Activated CD8-positive, alpha-beta memory T cell treated with anti-CD3 and anti-CD28 coated beads for 1 hour (primary cell): Measurements from ENCODE around the gene PLS1.
"Not testable (repeated sequence)": the region's sequence is repeated elsewhere in the genome, so short reads cannot be mapped to it uniquely, and the experiment has no call there.

Experiments used
- DNase-seq, 2 donors: peaks; one replicate each; pipeline ENCODE4 v3.0.0-alpha.2; 2020; ENCODE audit warnings: low read depth in 1 of 2; ENCODE audit errors: extremely low read depth in 1 of 2

Gene PLS1

GRCh38 chr3:142595581-142595950 lies 627 bp upstream of the PLS1 start:
- no peak for DNase-seq

GRCh38 chr3:142596726-142597088 lies 514 bp downstream of the PLS1 start:
- DNase-seq: no peak

DNA sequence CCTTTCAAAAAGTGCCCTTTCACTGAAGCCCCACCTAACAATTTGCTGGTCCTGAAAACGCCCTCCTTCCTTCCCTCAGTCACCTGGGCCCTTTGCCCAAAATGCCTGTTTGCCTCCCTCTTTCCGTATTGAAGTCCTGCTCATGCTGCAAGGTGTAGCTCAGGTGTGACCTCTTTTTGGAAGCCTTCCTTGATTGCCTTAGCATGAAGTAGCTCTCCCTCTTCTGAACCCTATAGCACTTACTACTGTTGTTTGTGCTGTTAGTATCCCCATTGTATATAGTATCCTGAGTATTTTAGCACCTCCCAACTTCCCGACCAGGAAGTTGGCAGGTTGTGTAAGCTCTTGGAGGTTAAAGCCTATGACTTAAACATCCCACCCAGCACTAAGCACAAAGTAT lies 1.7 kb downstream of the PLS1 start:
- DNase-seq: no peak

DNA sequence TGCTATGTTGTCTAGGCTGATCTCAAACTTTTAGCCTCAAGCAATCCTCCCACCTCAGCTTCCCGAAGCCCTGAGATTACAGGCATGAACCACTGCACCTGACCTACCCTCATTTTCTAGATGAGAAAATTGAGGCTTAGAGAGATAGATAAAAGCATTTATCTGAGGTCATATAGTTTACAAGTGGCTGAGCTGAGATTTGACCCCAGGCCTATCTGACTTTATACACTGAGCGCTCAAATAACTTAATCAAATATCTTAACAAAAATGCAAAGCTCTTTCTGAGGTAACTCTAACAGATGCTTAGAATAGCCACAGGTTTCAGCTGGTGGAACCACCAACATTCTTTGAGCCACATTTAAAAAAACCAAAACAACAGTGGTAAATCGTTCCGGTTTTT lies 5.5 kb downstream of the PLS1 start:
- DNase-seq: no peak

- DNase-seq: no peak
These were observed 6.6 kb downstream of the PLS1 start for GRCh38 chr3:142602619-142603385.

DNA sequence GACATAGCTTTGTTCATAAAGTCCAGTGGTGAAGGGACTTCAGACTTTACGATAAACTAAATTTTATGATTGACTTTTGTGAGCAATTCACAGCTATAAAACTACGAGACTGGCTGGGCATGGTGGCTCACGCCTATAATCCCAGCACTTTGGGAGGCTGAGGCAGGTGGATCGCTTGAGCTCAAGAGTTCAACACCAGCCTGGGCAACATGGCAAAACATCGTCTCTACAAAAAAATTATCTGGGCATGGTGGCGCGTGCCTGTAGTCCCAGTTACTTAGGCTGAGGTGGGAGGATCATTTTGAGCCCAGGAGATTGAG lies 7.2 kb downstream of the PLS1 start:
- not testable (repeated sequence) for DNase-seq

- no peak for DNase-seq
These were observed 8.7 kb downstream of the PLS1 start for GRCh38 chr3:142604940-142605339.

DNA sequence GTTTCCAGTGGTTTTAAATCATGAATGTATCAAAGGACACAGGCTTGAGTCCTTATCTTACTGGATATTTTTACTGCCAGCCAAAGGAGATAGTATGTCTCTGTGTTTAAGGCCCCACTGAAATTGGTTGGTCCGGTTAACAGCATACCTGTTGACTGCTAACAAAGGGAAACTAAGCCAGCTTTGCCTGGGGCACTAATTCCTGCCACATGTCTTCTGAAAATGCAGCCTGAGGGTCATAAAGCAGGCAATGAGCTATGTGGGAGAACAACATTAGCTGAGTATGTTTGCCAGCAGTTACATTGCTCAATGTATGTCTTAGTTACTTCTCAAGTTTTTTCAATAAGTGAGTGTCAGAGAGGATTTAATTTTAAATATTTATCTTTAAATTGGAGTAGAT lies 12.4 kb downstream of the PLS1 start:
- DNase-seq: no peak

DNA sequence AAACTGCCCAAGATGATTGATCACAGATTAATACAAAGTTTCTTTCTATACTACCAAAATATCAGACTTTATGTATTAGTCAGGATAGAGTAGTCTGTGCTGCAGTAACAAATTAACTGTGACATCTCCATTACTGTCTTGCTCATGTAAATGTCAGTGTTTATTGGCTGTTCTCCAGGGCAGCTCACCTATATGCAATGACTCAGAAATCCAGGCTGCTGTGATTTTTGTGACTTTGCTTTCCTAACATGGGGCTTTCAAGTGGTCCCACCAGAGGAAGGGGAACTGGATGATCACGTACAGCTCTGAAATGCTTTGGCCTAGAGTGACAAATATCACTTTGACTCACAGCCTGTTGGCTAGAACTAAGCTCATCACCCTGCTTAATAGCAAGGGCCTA lies 12.9 kb downstream of the PLS1 start:
- no peak for DNase-seq

DNA sequence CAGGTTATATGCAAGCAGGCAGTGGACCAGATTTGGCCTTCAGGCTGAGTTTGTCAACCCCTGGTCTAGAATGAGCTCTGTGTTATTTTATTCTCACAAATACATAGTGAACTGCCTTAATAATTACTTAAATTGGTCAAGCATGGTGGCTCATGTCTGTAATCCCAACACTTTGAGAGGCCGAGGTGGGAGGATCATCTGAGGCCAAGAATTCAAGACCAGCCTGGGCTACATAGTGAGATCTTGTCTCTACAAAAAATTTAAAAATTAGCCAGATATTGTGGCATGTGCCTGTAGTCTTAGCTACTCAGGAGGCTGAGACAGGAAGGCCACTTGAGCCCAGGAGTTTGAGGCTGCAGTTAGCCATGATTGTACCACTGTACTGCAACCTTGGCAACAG lies 15.0 kb downstream of the PLS1 start:
- no peak for DNase-seq

DNA sequence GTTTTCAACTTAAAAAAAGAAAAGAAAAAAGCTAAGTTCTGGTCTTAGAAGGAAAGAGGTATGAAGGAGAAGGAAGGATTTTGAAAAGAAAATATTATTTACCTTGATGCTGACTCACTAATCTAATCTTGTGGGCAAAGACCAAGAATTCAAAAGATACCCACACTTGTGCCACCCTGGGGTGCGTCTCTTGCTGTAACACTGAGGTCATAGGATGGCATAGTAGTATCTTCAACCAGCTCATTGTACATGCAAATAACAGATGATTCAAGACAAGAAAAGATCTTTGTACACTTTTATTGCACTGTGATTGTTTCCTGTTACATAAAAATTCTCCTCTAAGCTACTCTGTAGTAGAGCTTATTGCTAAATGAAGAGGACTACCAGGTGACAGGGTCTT lies 17.3 kb downstream of the PLS1 start:
- no peak for DNase-seq

DNA sequence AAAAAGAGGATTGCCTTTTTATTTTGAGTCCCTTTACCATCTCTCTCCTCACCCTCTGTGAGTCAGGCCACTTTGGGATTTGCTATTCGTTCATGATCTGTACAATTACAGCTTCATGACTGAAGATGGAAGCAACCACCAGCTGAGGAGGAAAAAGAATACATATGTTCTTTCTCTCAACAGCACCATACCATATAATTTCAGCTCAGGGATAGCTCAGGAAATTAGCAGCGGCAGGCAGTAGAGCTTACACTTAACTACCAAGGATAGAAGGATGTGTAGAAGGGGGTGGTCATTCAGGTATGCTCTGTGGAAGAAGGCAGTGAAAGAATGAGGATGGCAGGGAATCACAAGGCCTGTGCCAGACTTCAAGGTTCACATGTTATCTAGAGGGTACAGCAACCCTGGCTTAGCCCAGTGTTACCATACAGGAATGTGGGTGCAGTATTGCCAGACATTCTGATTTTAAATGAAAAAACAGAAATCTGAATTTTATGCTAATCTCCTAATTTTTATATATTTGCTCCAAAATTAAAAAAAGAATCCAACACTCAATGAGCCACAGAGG lies 17.9 kb downstream of the PLS1 start:
- DNase-seq: no peak

DNA sequence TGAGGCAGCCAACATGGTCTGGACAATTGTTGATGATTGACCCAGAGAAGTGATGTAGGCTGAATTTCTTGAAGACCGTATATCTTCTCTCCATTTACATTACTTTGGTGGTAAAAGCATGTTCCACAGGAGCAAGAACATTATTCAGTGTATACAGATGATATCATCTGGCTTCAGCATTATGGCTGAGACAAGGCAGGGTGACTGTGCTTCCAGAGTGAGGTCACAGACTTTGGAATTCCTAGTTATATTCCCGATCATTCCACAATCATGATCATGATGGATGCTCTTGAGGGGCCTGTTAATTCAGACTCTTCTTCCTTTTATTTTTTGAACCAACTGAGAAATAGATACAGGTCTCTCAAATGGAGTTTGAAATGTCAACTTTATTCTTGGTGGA lies 19.0 kb downstream of the PLS1 start:
- no peak for DNase-seq

DNA sequence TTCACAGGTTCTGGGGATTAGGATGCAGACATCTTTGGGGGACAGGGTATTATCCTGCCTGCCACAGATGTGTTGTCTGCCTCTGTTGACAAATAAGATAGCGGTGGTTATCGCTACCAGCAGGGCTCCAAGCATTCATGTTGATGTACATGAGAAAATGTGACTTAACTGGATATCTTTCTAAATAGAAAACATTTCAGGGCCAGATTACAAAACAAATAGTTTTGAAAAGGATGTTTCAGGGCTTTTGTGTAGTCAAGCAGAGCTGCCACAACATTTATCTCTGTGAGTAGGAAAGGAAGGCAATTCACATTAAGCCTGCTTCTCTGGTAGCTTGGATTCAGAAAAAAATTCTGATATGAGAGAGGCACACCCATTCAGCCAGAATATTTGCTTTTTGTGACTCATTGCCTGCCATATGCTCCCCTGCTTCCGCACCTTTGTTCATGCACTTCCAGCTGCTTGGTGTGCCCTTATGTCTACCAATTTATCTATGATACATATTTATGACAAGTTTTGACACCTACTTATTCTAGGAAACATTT lies 22.8 kb downstream of the PLS1 start:
- no peak for DNase-seq

DNA sequence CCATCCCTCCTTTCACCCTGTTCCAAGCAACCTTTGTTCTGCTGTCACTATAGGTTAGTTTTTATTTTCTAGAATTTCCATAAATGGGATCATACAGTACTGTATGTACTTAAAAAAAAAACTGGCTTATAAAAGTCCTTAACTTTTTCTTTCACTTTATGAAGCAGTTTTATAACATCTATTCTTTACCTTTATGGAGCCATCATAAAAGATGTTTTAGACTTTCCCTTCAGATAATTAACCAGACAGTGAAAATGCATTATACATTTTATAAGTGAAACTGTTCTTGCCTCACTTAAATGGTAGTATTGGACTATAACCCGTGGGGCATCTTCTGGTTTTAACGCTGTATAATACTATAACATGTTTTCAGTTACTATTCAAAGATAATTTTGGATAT lies 26.2 kb downstream of the PLS1 start:
- DNase-seq: no peak

DNA sequence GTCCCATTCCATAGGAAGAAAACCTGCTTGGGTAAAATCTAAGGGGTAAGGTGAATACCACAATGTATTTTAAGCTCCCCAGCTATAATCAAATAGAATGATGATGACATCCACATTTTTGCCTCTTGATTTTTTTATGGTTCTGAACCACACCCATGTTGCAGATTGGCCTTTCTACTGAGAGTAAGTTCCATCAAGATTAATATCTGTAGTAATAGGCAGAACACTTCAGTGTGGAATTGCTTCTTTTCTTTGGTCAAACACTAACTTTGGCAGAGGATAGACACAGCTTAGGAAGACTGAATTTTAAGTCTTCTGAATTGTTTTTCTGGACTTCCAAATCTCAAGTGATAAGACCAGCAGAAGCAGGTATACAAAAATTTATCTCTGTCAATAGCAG lies 27.0 kb downstream of the PLS1 start:
- no peak for DNase-seq

DNA sequence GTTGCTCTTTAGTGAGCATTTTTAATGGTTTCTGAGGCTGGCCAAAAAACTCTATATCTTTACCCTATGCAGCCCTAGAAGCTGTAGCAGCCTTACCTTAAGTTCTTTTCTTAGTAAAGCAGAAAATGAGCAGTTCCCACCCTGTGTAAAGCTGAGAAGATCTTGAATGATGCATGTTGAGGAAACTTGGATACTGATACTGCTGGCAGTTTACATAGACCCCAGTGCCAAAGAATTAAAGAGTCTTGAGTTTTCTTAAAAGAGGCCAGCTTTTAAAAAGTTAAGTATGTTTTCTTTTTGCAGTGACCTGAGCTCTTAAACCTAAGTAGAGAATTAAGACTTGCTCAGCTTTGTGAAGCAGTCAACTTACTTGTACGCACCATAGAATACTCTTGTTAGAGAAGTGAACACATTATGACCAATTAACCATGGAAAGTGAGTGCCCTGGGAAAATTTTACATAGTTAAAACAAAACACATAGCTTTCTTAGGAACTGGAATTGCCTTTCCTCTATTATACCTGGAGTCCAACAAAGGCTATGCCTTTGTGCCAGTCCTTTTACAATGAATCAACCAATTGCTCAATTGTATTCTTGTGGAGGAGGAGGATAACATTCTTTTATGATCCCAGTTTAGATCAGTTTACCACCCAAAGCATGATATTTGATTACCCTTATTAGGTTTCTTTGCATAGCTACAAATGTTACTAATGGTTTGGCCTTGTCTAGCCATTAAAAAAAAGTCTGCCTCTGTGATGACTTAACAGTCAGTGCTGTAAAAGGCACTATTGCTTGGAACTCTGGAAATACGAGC lies 28.4 kb downstream of the PLS1 start:
- DNase-seq: no peak

- DNase-seq: no peak
These were observed 28.9 kb downstream of the PLS1 start for GRCh38 chr3:142625153-142625440.

DNA sequence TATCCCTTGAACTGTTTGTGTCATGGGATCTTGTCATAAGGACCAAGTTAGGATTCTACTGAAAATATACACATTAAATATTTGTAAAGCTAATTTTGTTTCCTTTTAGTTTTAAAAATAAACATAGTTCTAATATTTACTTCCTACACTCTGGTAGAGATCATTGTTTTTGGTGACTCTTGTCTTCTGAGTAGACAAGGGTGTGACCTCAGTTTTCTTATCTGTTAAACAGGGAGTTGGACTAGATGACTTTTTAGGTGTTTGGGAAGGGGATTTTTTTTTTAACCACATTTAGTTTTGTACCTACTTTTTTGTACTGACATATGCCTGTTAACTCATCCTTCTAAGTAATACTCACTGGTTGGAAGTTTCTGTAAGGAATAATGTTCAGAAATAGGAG lies 30.8 kb downstream of the PLS1 start:
- no peak for DNase-seq

DNA sequence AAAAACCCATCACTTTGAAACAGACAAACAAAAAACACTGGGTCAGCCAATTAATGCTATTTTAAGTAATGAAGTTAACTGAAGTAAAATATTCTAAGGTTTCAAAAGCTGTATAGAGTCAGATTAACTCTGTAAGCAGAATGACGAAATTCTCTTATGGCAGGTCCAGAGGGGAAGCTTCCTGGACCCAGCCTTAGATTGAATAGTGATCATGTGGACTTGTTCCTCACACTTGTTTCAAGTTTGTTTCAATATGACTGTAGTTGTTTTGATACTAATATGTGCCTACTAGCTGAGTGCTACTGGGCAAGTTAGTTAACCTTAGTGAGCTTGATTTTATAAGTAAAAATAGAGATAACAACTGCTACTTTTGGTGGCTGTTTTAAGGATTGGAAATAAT lies 32.6 kb downstream of the PLS1 start:
- no peak for DNase-seq

DNA sequence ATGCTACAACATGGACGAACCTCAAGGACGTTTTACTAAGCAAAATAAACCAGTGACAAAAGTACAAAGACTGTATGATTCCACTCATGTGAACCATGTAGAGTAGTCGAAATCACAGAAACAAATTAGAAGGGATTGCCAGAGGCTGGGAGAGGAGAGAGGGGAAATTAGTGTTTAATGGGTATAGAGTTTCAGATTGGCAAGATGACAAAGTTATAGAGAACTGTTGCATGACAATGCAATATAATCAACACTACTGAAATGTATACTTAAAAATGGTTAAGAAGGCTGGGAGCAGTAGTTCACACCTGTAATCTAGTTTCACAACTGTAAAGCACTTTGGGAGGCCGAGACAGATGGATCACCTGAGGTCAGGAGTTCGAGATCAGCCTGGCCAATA lies 36.9 kb downstream of the PLS1 start:
- no peak for DNase-seq

- no peak for DNase-seq
These were observed 39.9 kb downstream of the PLS1 start for GRCh38 chr3:142636050-142636449.
